SK-N-MC (cell line): ENCODE measurements around the gene MTUS2.

Experiments
- EZH2 ChIP-seq: fragments of 200-600 bp; sonication (generic); IDR thresholded peaks from one replicate; pipeline ENCODE4 v1.6.1; 2017; ENCODE audit warnings: antibody characterized with exemption
- FOXP2 ChIP-seq: optimal IDR thresholded peaks from 2 replicates; pipeline ENCODE3; 2011; ENCODE audit warnings: mild to moderate bottlenecking, moderate library complexity; ENCODE audit not compliant: insufficient read depth; ENCODE audit errors: extremely low read length, control extremely low read depth
- POLR2AphosphoS5 ChIP-seq: IDR thresholded peaks from 2 replicates; pipeline ENCODE4 v1.6.1; 2012; ENCODE audit warnings: mild to moderate bottlenecking, low read depth, low read length, borderline replicate concordance

GRCh38 chr13:29185926-29186325 is 365.8 kb downstream of the MTUS2 start:
- TF ChIP-seq POLR2AphosphoS5 (no peak), EZH2 (no peak), FOXP2 (no peak)
